DOHH2 (cell line): Measurements from ENCODE around the gene FAM20C.

Experiments
- EZH2phosphoT487 ChIP-seq: fragments of 200-600 bp; sonication (generic); IDR thresholded peaks from 2 replicates; pipeline ENCODE4 v1.6.1; 2017; ENCODE audit warnings: borderline replicate concordance, mild to moderate bottlenecking, antibody characterized with exemption, low read length, moderate library complexity, mixed read lengths
- TF ChIP-seq, protein P1 (sequence below): fragments of 200-600 bp; sonication (generic); IDR thresholded peaks from one replicate; pipeline ENCODE4 v1.5.1; 2014; ENCODE audit warnings: antibody characterized with exemption, mild to moderate bottlenecking, low read depth, low read length; ENCODE audit not compliant: poor library complexity, severe bottlenecking

DNA sequence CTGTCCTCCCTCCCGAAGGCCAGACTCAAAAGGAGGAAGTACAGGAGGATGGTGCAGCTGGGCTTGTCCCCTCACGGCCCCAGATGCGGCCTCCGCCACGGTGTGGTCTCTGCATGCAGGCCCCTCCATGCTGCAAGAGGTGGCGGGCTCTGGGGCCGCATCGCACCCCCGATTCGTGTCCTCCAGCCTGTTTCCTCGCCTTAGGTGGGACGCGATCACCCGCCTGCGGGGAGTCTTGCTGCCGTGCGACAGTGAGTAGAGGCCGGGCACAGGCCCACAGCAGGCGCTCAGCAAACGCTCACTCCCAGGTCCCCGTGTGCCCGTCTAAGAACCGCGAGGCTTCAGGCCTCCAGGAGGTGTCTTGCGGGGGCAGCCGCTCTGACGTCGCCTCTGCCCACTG lies 13.9 kb upstream of the FAM20C start:
- TF ChIP-seq, protein P1, sequence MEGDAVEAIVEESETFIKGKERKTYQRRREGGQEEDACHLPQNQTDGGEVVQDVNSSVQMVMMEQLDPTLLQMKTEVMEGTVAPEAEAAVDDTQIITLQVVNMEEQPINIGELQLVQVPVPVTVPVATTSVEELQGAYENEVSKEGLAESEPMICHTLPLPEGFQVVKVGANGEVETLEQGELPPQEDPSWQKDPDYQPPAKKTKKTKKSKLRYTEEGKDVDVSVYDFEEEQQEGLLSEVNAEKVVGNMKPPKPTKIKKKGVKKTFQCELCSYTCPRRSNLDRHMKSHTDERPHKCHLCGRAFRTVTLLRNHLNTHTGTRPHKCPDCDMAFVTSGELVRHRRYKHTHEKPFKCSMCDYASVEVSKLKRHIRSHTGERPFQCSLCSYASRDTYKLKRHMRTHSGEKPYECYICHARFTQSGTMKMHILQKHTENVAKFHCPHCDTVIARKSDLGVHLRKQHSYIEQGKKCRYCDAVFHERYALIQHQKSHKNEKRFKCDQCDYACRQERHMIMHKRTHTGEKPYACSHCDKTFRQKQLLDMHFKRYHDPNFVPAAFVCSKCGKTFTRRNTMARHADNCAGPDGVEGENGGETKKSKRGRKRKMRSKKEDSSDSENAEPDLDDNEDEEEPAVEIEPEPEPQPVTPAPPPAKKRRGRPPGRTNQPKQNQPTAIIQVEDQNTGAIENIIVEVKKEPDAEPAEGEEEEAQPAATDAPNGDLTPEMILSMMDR = no peak
- TF ChIP-seq EZH2phosphoT487 = no peak
